Left ventricle myocardium inferior (tissue), 1 donor: ENCODE data around the gene TPP2. TPM values are rescaled to one million over a fixed set of nuclear protein-coding genes. Genes with fewer than 3 reads are reported as not detected.

Source experiments
- DNase-seq: peaks from one replicate; pipeline ENCODE4 v3.0.0-alpha.2; 2020
- H3K27ac ChIP-seq: fragments of 200-600 bp; replicated peaks from 2 replicates; pipeline ENCODE4 v1.8.0; 2021
- H3K27me3 ChIP-seq: fragments of 200-600 bp; 2 replicates; pipeline ENCODE4 v1.8.0; 2021; ENCODE audit warnings: low read depth
- H3K36me3 ChIP-seq: fragments of 200-600 bp; 2 replicates; pipeline ENCODE4 v1.8.0; 2021
- H3K4me1 ChIP-seq: fragments of 200-600 bp; 2 replicates; pipeline ENCODE4 v1.8.0; 2021
- H3K4me3 ChIP-seq: fragments of 200-600 bp; 2 replicates; pipeline ENCODE4 v1.8.0; 2021; ENCODE audit warnings: mild to moderate bottlenecking, moderate library complexity
- H3K9me3 ChIP-seq: fragments of 200-600 bp; replicated peaks from 2 replicates; pipeline ENCODE4 v1.8.0; 2021
- CTCF ChIP-seq: fragments of 200-600 bp; IDR thresholded peaks from 2 replicates; pipeline ENCODE4 v1.8.0; 2021; ENCODE audit warnings: antibody characterized with exemption, mild to moderate bottlenecking, borderline replicate concordance
- intact Hi-C: fragments of 100-400 bp; cut with micrococcal nuclease; formaldehyde crosslinking; loops from one replicate; pipeline ENCODE4 v1.11.0; 2022
- long read RNA-seq: library from polyadenylated mRNA; unstranded; transcript quantifications from one replicate; pipeline ENCODE4 v2.0.0, GENCODE V29; 2021
- total RNA-seq: library from RNA; stranded (reverse); fragmentation: NEBNext Ultra II Directional; extraction: Animal tissue kit (Norgen Biotek cat#: 25700); gene quantifications from one replicate; pipeline ENCODE4 v1.2.1, GENCODE V29; 2021
- donor health status: DM: no; HTN: yes; CAD: no; lungs with severe emphysema.

The TPP2 gene
- total RNA-seq: 29.0 TPM
- long read RNA-seq, full-length matches to known transcripts: 36 of 51 reads
- long read RNA-seq, partial matches to known transcripts: 8 of 51 reads
- long read RNA-seq, other reads (novel, unspliced or antisense): 7 of 51 reads

DNA sequence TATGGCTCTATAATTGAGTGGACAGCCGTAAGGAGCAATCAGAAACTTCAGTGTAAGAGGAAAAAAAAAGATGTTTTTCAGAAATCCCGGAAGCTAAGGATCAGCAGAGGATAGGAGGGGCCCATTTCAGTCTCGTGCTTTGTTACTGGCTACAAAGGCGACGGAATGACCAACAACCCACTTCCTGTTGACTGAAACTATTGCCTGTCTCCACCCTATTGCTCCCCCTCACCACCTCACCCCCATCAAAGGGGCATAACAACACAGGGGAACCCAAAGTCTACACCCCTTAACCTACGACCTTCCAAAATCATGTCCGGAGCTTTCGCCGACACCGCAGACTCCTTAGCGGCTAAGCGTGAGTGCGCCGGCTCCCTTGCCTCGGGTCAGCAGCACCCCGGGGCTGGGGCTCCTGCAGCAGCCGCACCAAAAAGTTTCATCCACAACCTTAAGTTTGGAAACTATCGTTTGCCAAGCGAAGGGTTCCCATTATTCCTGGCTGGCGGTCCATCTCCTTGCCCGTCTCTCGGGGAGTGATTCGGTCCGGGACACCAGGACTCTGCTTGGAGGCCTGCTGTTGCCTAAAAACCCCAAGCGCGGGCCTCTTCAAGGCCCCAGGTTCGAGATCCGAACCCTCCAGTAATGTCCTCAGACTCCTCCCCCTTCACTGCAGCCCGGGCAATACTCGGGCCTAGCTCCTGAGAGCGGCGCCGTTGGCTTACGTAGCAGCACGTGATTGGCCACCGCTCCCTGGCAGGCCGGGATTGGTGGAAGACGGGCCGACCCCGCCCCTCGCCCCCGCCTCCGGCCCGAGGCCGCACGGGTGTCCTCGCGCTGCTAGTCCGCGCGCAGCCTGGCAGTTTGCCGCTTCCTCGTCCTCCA is at the start of gene TPP2:
TSS of gene TPP2 (plus strand) at position 840 of the 882 bp plus-strand sequence. CDS start 53 bp downstream, outside the sequence.
- peaks cover 70% of the 10 kb centered on the region for H3K4me1 ChIP-seq
- peak within 1 kb of the TSS; percentile 92 for H3K4me3 ChIP-seq
- no peaks in the 10 kb centered on the region for H3K9me3 ChIP-seq
- peak within 1 kb of the TSS; percentile 96 for H3K27ac ChIP-seq
- peak; percentile 100 for DNase-seq
- TF ChIP-seq CTCF: no peak
- no peaks in the 10 kb centered on the region for H3K27me3 ChIP-seq
- H3K36me3 ChIP-seq: no peaks in the 10 kb centered on the region
- intact Hi-C loops: loop anchor here (2.0 to 10.0 kb wide), 2 partner anchors 68 to 198 kb away; partner anchors contain the start of genes BIVM and POGLUT2

DNA sequence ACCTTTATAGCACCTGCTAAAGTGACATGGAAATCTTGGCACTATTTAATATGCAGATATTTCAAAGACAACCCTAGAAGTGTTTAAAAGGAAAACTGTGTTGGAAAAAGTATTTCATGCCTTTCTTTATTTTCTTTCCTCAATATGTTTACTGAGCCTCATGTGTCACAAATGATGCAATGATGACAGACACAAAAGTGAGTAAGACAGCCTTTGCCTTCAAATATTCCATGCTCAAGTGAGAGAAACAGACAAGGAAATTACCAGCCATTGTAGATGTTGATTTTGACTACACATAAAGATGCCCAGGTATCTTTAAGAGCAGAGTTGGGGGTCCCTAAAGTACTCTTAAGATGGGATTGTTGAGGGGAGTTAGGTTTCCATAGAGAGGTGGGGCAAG is 48.0 kb upstream of the TPP2 start:
- no peak overlapping the region for H3K27ac ChIP-seq
- intact Hi-C loops: no loop called here
- H3K36me3 ChIP-seq: no peaks in the 10 kb centered on the region
- peaks cover 8% of the 10 kb centered on the region for H3K27me3 ChIP-seq
- H3K4me3 ChIP-seq: no peak overlapping the region
- no peak for TF ChIP-seq CTCF
- H3K4me1 ChIP-seq: no peaks in the 10 kb centered on the region
- H3K9me3 ChIP-seq: no peaks in the 10 kb centered on the region
- DNase-seq: no peak

GRCh38 chr13:102550507-102550906 is 46.3 kb upstream of the TPP2 start:
- Histone ChIP-seq H3K4me3 (no peak overlapping the region), H3K9me3 (no peaks in the 10 kb centered on the region), H3K36me3 (no peaks in the 10 kb centered on the region), H3K4me1 (no peaks in the 10 kb centered on the region), H3K27me3 (peaks cover 8% of the 10 kb centered on the region), H3K27ac (no peak overlapping the region)
- no peak for DNase-seq
- intact Hi-C loops: loop anchor here (10.0 kb wide), 1 partner anchor 606 kb away; no protein-coding TSS in a partner anchor
- TF ChIP-seq CTCF: no peak

DNA sequence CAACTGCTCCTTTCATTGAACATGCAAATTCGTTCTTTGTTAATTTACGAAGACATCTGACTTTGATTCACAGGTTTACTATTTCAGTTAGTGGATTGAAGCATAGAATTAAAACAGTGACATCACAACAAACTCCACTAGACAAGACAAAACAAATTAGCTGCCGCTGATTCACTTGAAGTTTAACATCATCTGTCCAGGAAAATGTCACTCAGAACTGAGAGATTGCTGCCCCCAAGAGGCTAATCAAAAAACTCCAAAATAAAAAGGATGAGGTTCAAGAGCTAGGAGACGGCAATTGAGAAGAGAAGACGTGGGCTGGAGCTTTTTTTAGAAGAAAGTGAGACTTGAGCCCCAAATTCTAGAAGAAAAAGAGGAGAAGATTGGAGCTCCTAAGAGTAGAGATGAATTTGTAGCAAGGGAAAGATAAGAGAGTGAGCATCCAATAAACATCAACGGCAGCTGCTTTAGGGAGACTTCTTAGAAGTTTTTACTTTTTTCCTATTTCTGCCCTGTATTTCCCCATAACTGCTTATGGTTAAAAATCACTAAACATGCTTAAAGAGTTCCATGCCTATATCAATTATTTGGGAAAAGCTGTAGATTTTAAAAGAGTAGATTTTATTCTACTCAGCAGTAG is 40.8 kb upstream of the TPP2 start:
- no peak overlapping the region for H3K27ac ChIP-seq
- H3K4me1 ChIP-seq: no peaks in the 10 kb centered on the region
- no peaks in the 10 kb centered on the region for H3K27me3 ChIP-seq
- H3K36me3 ChIP-seq: no peaks in the 10 kb centered on the region
- intact Hi-C loops: loop anchor here (10.0 kb wide), 1 partner anchor 611 kb away; no protein-coding TSS in a partner anchor
- peaks cover 5% of the 10 kb centered on the region for H3K9me3 ChIP-seq
- peak; percentile 58 for TF ChIP-seq CTCF
- no peak overlapping the region for H3K4me3 ChIP-seq
- DNase-seq: no peak

GRCh38 chr13:102556806-102557205 is 40.0 kb upstream of the TPP2 start:
- Histone ChIP-seq H3K4me1 (no peaks in the 10 kb centered on the region), H3K27ac (no peak overlapping the region), H3K36me3 (no peaks in the 10 kb centered on the region), H3K9me3 (peaks cover 5% of the 10 kb centered on the region), H3K27me3 (no peaks in the 10 kb centered on the region), H3K4me3 (no peak overlapping the region)
- intact Hi-C loops: loop anchor here (10.0 kb wide), 1 partner anchor 612 kb away; no protein-coding TSS in a partner anchor
- DNase-seq: no peak
- no peak for TF ChIP-seq CTCF
